Stomach smooth muscle (tissue), 2 donors: ENCODE measurements around the gene ASNS.
"Not testable (repeated sequence)": the region's sequence is repeated elsewhere in the genome, so short reads cannot be mapped to it uniquely, and the experiment has no call there.

Experiments
- H3K27ac ChIP-seq: one replicate; pipeline ENCODE4 v1.7.0; 2013; ENCODE audit warnings: mild to moderate bottlenecking, low read length, inconsistent platforms
- H3K27me3 ChIP-seq, 2 donors: one replicate each; pipeline ENCODE4 v1.7.0; 2013; ENCODE audit warnings: low read length in 2 of 2; ENCODE audit not compliant: insufficient read depth in 2 of 2, control insufficient read depth in 1 of 2
- H3K36me3 ChIP-seq, 2 donors: one replicate each; pipeline ENCODE4 v1.7.0; 2013; ENCODE audit warnings: low read length in 2 of 2; ENCODE audit not compliant: control insufficient read depth in 2 of 2, insufficient read depth in 2 of 2
- H3K4me1 ChIP-seq: one replicate; pipeline ENCODE4 v1.7.0; 2013; ENCODE audit warnings: low read length; ENCODE audit not compliant: control insufficient read depth, insufficient read depth
- H3K4me3 ChIP-seq, 2 donors: one replicate each; pipeline ENCODE4 v1.7.0; 2013; ENCODE audit warnings: low read length in 2 of 2
- H3K9ac ChIP-seq, 2 donors: one replicate each; pipeline ENCODE4 v1.7.0; 2013; ENCODE audit warnings: low read length in 2 of 2, mild to moderate bottlenecking in 1 of 2
- H3K9me3 ChIP-seq, 2 donors: one replicate each; pipeline ENCODE4 v1.7.0; 2013; ENCODE audit warnings: low read length in 2 of 2; ENCODE audit not compliant: control insufficient read depth in 2 of 2
- donor health status: healthy.
- donor health status: Pancreatic carcinoma.

The ASNS gene

DNA sequence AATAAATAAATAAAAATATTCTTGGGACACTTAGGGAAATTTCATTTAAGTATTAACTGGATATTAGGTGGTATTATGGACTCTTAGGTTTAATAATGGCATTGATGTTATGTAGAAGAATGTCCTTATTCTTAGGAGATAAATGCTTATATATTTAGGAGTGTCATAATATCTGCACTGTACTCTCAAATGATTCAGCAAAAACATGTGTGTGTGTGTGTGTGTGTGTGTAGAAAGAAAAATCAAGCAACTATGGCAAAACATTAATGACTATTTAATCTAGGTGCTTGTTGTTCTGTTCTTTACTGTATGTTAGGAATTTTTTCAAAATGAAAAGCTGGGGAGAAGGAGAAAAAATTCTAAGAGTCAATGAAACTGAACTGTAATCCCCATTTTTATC lies 3.9 kb downstream of the ASNS start:
- no peaks in the 10 kb centered on the region for H3K9me3 ChIP-seq
- H3K36me3 ChIP-seq = peaks cover 3 to 7% of the 10 kb centered on the region in 2 donors
- no peaks in the 10 kb centered on the region for H3K27me3 ChIP-seq
- no peak overlapping the region for H3K9ac ChIP-seq
- H3K4me1 ChIP-seq = peaks cover 4% of the 10 kb centered on the region
- H3K27ac ChIP-seq = no peak overlapping the region
- no peak overlapping the region for H3K4me3 ChIP-seq

DNA sequence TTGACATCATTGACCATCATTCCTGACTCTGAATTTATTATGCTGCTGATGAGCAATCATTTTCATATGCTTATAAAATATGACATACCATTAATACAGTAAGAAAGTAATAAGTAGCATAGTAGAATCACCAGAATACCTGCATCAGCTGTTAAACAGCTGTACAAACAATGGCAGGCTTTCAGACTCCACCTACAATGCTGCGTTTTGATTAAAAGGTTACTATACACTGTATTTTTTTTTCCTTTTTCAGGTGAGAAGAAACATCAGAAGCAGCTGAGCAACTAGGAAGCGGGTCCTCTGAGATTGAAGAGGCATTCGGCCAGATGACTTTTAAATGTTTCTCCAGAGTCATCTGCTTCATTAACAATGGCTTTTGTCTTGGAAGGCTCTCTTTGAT lies 7.1 kb downstream of the ASNS start:
- Histone ChIP-seq H3K9ac (no peak overlapping the region), H3K36me3 (peaks cover 6 to 9% of the 10 kb centered on the region in 2 donors), H3K4me1 (no peaks in the 10 kb centered on the region), H3K9me3 (no peaks in the 10 kb centered on the region), H3K27me3 (no peaks in the 10 kb centered on the region), H3K27ac (no peak overlapping the region), H3K4me3 (no peak overlapping the region)

DNA sequence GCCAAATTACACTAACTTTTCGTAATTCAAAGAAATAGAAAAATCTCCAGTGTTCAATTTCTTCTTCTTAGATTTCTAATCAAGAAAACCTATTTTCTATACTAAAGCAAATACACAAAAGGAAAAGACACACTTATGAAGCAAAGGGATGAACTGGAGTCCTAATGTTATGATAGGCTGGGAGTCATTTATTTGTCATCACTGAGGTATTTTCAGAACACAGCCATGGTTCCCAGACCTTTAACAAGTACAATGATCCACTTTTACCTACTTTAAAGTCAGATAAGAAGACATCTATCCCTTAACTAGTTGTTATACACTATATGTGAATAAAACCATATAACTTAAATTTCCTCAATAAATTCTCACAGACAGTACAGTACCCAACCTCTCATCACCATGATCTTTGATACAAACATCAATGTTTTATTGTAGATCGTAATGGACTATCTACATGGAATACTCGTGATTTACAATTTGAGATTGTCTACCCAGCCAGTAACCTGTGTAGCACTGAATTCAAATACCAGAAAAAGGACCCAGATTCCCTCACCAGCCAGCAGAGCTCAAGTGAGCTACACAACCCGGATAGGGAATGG lies 12.5 kb downstream of the ASNS start:
- H3K9ac ChIP-seq = no peak overlapping the region
- H3K9me3 ChIP-seq = no peaks in the 10 kb centered on the region
- no peak overlapping the region for H3K27ac ChIP-seq
- peaks cover 11 to 14% of the 10 kb centered on the region in 2 donors for H3K36me3 ChIP-seq
- H3K27me3 ChIP-seq = no peaks in the 10 kb centered on the region
- H3K4me1 ChIP-seq = no peaks in the 10 kb centered on the region
- no peak overlapping the region for H3K4me3 ChIP-seq

GRCh38 chr7:97858221-97858620 lies 14.0 kb downstream of the ASNS start:
- Histone ChIP-seq H3K27me3 (no peaks in the 10 kb centered on the region), H3K36me3 (peaks cover 15 to 16% of the 10 kb centered on the region in 2 donors)

DNA sequence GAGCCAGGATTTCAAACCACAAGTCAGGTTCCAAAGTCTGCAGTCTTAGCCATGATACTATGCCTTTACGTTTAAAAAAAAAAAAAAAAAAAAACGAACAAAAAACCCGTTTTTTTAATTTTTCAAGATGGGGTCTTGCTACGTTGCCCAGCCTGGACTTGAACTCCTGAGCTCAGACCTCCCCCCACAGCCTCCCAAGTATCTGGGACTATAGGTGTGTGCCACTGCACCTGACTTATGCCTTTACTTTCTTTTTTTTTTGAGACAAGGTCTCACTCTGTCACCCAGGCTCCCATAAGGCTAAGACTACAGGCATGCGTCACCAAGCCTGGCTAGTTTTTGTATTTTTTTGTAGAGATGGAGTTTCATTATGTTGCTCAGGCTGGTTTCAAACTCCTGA lies 14.7 kb downstream of the ASNS start:
- peaks cover 13 to 15% of the 10 kb centered on the region in 2 donors for H3K36me3 ChIP-seq

More at GRCh38 chr7:97858221-97858620, 14.0 kb downstream of the ASNS start:
- no peaks in the 10 kb centered on the region for H3K9me3 ChIP-seq
- H3K9ac ChIP-seq = no peak overlapping the region
- H3K27ac ChIP-seq = no peak overlapping the region
- no peaks in the 10 kb centered on the region for H3K4me1 ChIP-seq
- no peak overlapping the region for H3K4me3 ChIP-seq

DNA sequence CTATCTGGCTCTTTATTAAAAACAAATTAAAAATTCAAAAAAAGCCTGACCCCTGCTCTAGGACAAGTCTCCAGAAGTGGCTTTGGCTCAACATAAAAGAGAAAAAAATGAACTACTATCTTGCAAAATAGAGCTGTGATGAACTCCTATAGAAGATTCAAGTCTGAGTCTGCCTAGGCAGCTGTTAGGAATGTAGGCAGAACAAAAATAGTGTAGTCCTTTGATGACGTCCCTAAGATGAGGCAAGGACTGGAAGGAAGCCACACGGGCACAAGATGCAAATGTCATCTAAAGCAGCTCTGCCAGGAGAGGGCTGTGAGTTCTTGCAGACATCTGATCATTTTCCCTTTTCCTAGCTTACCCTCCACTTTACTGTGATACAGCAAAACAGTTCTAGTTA lies 20.5 kb downstream of the ASNS start:
- H3K4me1 ChIP-seq = no peaks in the 10 kb centered on the region
- no peak overlapping the region for H3K4me3 ChIP-seq
- no peaks in the 10 kb centered on the region for H3K9me3 ChIP-seq
- peak overlapping the region; percentile 53 for H3K27ac ChIP-seq
- H3K9ac ChIP-seq = no peak overlapping the region
- H3K36me3 ChIP-seq = peaks cover 16 to 19% of the 10 kb centered on the region in 2 donors
- H3K27me3 ChIP-seq = no peaks in the 10 kb centered on the region

More for the DNA sequence above, 14.7 kb downstream of the ASNS start:
- Histone ChIP-seq H3K4me3 (no peak overlapping the region), H3K9me3 (no peaks in the 10 kb centered on the region), H3K27me3 (no peaks in the 10 kb centered on the region), H3K4me1 (no peaks in the 10 kb centered on the region), H3K9ac (no peak overlapping the region), H3K27ac (no peak overlapping the region)

- not testable (repeated sequence) for H3K4me1 ChIP-seq, H3K27me3 ChIP-seq, H3K27ac ChIP-seq, H3K4me3 ChIP-seq, H3K9me3 ChIP-seq, H3K9ac ChIP-seq
- peaks cover 10 to 17% of the 10 kb centered on the region in 2 donors for H3K36me3 ChIP-seq
Observed at GRCh38 chr7:97850262-97851031, 21.8 kb downstream of the ASNS start.

- Histone ChIP-seq H3K4me1 (no peaks in the 10 kb centered on the region), H3K9me3 (no peaks in the 10 kb centered on the region), H3K27ac (no peak overlapping the region), H3K27me3 (no peaks in the 10 kb centered on the region), H3K4me3 (no peak overlapping the region), H3K9ac (no peak overlapping the region), H3K36me3 (peaks cover 8 to 10% of the 10 kb centered on the region in 2 donors)
Observed at GRCh38 chr7:97847791-97848190, 24.4 kb downstream of the ASNS start.

DNA sequence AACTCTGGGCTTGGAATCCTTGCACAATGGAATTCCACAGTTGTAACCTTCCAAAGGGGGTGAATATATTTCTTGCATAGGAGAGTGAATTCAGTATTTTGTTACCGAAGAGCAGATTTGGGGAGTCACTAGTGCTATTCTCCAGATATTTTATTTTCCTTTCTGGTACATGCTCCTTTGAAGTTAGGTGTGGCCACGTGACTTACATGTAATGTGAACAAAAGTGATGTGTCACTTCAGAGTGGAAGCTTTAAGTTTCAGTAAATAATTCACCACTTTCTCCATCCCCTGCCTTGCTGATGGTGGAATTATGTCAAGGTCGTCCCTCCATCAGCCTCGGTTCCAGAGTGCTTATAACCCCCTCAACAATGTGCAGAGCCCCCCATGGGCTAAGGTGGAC lies 25.3 kb downstream of the ASNS start:
- peaks cover under 1% of the 10 kb centered on the region for H3K4me1 ChIP-seq
- no peak overlapping the region for H3K9ac ChIP-seq
- peaks cover 2 to 3% of the 10 kb centered on the region in 2 donors for H3K36me3 ChIP-seq
- H3K27ac ChIP-seq = no peak overlapping the region
- no peaks in the 10 kb centered on the region for H3K27me3 ChIP-seq
- H3K9me3 ChIP-seq = no peaks in the 10 kb centered on the region
- no peak overlapping the region for H3K4me3 ChIP-seq

DNA sequence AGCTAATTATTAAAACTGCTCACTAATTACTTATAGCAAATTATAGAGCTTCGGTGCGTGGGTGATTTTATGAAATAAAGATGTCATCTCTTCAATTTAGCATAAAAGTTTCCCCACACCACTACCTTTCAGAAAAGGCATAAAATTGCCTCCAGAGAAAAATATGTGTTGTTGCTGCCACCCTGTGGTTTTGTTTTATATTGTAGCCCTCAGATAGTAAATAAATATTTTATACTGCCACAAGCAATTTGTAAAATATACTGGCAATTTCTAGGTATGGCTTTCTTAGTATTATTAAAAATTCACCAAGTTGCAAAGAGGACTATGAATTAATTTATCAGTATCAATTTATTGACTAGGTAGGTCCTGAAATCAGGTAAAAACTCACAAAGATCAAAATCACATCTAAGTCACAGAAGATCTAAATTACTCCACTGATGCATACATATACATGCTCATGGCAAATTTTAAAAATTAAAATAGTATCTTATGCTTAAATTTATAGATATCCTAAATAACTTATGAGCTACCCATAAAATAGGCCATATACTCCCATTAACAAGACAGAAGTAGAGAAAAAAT lies 26.5 kb downstream of the ASNS start:
- Histone ChIP-seq H3K9ac (no peak overlapping the region), H3K4me3 (no peak overlapping the region)

GRCh38 chr7:97844036-97844435 lies 28.2 kb downstream of the ASNS start:
- no peaks in the 10 kb centered on the region for H3K9me3 ChIP-seq
- no peak overlapping the region for H3K9ac ChIP-seq
- H3K27ac ChIP-seq = no peak overlapping the region
- H3K4me3 ChIP-seq = no peak overlapping the region
- H3K4me1 ChIP-seq = peaks cover 3% of the 10 kb centered on the region
- H3K36me3 ChIP-seq = no peaks in the 10 kb centered on the region
- peaks cover 0 to 2% of the 10 kb centered on the region in 2 donors for H3K27me3 ChIP-seq

More for the DNA sequence above, 26.5 kb downstream of the ASNS start:
- Histone ChIP-seq H3K27ac (no peak overlapping the region), H3K27me3 (no peaks in the 10 kb centered on the region), H3K9me3 (no peaks in the 10 kb centered on the region), H3K4me1 (peaks cover 3% of the 10 kb centered on the region), H3K36me3 (no peaks in the 10 kb centered on the region)
